Camera-type eye (tissue), 1 donor: ENCODE results near the gene MEGF8. TPM values are rescaled to one million over a fixed set of nuclear protein-coding genes. Genes with fewer than 3 reads are reported as not detected.

ENCODE experiments used
- total RNA-seq: library from RNA; depleted of rRNA; stranded (reverse); fragments of >200 nt; gene quantifications from one replicate; pipeline ENCODE4 v1.2.3, GENCODE V29; 2014

The MEGF8 gene, protein sequence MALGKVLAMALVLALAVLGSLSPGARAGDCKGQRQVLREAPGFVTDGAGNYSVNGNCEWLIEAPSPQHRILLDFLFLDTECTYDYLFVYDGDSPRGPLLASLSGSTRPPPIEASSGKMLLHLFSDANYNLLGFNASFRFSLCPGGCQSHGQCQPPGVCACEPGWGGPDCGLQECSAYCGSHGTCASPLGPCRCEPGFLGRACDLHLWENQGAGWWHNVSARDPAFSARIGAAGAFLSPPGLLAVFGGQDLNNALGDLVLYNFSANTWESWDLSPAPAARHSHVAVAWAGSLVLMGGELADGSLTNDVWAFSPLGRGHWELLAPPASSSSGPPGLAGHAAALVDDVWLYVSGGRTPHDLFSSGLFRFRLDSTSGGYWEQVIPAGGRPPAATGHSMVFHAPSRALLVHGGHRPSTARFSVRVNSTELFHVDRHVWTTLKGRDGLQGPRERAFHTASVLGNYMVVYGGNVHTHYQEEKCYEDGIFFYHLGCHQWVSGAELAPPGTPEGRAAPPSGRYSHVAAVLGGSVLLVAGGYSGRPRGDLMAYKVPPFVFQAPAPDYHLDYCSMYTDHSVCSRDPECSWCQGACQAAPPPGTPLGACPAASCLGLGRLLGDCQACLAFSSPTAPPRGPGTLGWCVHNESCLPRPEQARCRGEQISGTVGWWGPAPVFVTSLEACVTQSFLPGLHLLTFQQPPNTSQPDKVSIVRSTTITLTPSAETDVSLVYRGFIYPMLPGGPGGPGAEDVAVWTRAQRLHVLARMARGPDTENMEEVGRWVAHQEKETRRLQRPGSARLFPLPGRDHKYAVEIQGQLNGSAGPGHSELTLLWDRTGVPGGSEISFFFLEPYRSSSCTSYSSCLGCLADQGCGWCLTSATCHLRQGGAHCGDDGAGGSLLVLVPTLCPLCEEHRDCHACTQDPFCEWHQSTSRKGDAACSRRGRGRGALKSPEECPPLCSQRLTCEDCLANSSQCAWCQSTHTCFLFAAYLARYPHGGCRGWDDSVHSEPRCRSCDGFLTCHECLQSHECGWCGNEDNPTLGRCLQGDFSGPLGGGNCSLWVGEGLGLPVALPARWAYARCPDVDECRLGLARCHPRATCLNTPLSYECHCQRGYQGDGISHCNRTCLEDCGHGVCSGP (N-terminal part only)
- 44.4 TPM for total RNA-seq

DNA sequence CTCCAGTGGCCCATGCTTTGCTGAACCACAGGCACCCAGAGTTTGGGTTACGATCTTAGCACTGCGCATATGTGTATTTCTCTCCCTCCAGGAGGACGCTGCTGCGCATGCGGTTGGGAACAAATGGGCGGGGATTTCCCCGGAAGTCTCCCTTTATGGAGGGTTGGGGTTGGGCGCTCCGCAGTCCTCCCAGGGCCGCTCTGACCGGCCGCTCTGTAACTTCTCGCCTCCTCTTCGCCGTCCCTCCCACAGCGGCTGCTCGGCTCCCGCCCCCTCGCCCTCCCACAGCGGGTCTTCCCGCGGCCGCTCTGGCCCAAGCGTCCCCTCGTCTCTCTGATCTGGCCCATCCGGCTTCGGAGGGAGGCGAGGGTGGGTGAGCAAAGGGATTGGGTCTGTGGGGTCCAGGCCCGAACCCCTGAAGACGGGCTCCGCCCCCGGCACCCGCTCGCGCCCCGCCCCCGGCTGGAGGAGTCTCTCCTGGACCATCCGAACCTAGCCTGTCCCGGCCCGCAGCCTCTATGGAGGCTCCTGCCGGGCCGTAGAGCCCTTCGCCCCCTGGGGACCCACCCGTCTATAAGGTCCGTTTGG is at the start of gene MEGF8:
TSS of gene MEGF8 (plus strand) at position 328 of the 588 bp plus-strand sequence. CDS start 609 bp downstream, outside the sequence.

DNA sequence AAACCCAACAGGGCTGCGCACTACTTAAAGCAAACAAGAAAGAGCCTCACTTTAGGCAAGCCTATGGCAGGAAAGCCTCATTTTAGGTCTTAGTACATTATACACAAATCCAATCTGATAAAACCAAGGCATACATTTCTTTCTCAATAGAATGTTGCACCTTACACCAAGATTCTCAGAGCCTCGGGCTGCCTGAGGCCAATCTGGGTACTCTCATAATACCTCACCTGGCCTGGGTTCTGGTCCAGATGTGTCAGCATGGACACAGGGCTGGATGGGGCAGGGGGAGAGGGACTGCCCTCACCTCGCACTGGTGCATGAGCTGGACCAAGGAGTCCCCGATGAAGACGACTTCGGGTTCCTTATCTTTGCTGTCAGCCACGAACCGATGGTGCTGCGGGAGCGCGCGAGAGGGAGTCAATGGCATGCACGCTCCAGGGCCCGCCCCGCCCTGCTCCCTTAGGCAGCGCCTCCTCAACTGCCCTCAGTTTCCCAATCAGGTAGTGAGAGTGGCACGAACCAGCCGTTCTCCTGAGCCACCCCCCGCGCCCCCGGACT is 23.7 kb upstream of the MEGF8 start, which contains the start of gene PRR19:
TSS of gene PRR19 (plus strand) at position 487 of the 558 bp plus-strand sequence. CDS start 7,453 bp downstream, outside the sequence.

DNA sequence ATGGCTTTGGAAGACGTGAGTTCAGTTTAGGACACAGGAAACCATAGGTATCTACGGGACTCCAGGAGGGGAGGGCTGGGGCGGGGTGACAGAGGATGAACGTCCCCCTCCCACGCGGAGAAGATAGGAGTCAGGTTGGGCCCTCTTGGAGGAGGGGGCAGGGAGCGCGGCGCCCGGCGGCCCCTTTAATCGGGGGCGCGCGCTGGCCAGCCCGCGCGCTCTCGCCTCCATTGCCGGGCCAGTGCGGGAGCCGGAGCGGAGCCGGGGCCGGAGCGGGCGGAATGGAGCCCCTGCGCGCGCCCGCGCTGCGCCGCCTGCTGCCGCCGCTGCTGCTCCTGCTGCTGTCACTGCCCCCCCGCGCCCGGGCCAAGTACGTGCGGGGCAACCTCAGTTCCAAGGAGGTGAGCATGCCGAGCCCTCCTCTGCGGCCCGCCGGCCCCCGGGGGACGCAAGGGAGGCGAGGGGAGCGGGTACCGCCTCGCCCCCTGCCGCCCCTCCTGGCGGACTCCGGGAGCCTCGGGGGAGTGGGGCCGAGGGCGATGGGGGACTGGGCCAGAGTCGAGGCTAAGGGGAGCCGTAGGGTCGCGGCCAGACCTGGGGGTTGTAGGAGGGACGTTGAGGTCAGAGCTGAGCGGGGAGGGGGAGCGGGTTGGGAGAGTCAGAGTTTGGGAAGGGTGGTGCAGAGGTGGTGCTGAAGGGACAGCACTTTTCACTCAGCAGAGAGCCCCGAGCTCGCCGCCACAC is 12.2 kb upstream of the MEGF8 start, which contains the start of gene TMEM145:
TSS of gene TMEM145 (plus strand) at position 214 of the 744 bp plus-strand sequence. CDS start at position 282, 68 bp downstream.

DNA sequence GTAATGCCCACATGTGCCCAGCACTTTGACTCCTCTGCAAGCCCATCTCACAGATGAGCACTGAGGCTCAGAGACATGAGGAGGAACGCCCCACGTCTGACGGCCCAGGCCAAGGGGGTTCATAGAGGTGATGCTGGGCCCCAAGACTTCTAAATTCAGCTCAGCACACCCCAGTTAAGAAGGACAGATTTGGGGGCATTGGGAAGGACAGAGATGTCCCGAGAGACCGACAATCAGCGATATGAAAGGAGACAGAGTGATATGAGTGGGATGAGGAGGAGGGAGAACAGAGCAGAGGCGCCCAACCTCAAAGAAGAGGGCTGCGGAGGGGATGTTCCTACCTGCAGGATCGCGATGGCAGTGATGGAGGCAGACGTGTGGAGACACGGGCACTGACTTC is 64.5 kb downstream of the MEGF8 start, which contains the start of gene CNFN:
TSS of gene CNFN (minus strand) at position 399 of the 400 bp plus-strand sequence. CDS start 1,260 bp downstream, outside the sequence.

DNA sequence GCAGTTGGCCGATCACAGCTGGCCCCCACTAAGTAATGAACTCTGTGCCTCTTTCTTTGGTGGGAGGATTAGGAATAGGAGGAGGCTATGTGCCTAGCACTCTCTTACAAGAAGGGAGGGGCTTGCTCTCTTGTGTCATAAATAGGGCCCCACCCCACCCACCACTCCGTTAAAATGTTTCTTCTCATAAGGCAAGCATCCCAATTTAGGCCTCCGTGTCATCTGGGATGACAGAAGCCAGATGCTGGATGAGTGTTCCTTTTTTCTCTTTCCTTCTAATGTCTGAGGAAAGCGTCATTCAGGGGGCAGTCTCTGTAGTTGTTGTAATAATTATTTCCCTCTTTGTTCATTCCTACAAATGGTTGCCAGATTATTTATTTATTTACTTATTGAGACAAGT is 101.9 kb downstream of the MEGF8 start, which contains the start of gene LIPE:
TSS of gene LIPE (minus strand) at position 76 of the 400 bp plus-strand sequence. CDS start 239 bp downstream, outside the sequence.

Other genes starting within 250 kb of the MEGF8 start
- gene ZNF574, start 249.5 kb upstream of the MEGF8 start, total RNA-seq = 21.3 TPM
- gene POU2F2, start 193.2 kb upstream of the MEGF8 start, total RNA-seq = 3.2 TPM
- 40.6 TPM for gene DEDD2, start 108.0 kb upstream of the MEGF8 start, total RNA-seq
- gene ZNF526, start 105.3 kb upstream of the MEGF8 start, total RNA-seq = 10.9 TPM
- gene GSK3A, start 83.0 kb upstream of the MEGF8 start, total RNA-seq = 34.3 TPM
- 38.5 TPM for gene ERF, start 70.5 kb upstream of the MEGF8 start, total RNA-seq
- gene CIC, start 56.4 kb upstream of the MEGF8 start, total RNA-seq = 65.5 TPM
- gene PRR19, start 23.5 kb upstream of the MEGF8 start, total RNA-seq = not detected
- 63.8 TPM for gene PAFAH1B3, start 23.0 kb upstream of the MEGF8 start, total RNA-seq
- 20.5 TPM for gene TMEM145, start 12.3 kb upstream of the MEGF8 start, total RNA-seq
- not detected for gene CNFN, start 64.7 kb downstream of the MEGF8 start, total RNA-seq
- gene LIPE, start 101.8 kb downstream of the MEGF8 start, total RNA-seq = 22.8 TPM
- 6.6 TPM for gene CXCL17, start 117.3 kb downstream of the MEGF8 start, total RNA-seq
- 2.6 TPM for gene CEACAM1, start 202.8 kb downstream of the MEGF8 start, total RNA-seq